ENCODE data around the gene PTPN11.
"Not testable (repeated sequence)": the region's sequence is repeated elsewhere in the genome, so short reads cannot be mapped to it uniquely, and the experiment has no call there.

PTPN11 gene

DNA sequence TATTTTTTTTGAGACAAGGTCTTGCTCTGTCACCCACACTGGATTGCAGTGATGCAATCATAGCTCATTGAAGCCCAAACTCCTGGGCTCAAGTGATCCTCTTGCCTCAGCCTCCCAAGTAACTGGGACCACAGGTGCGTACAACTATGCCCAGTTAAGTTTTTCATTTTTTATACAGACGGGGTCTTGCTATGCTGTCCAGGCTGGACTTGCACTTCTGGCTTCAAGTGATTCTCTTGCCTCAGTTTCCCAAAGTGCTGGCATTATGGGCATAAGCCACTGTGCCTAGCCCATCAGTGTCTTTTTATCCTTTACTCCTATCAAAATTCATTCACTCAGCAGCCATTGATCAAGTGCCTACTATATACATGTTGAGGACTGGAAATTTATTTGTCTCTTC, 9.0 kb downstream of the PTPN11 start:
- H3K9ac ChIP-seq (ENCODE audit: low read depth, low read length) = no peak overlapping the region
- H3K27me3 ChIP-seq (ENCODE audit: control insufficient read depth, insufficient read depth, low read length) = no peaks in the 10 kb centered on the region
- no peaks in the 10 kb centered on the region for H3K9me3 ChIP-seq (ENCODE audit: control insufficient read depth, insufficient read depth, low read length)
- H3K4me1 ChIP-seq (ENCODE audit: control insufficient read depth, insufficient read depth, low read length) = no peaks in the 10 kb centered on the region
- no peaks in the 10 kb centered on the region for H3K36me3 ChIP-seq (ENCODE audit: control insufficient read depth, insufficient read depth, low read length)
- no peak overlapping the region for H3K27ac ChIP-seq (ENCODE audit: low read depth, low read length)
- no peak overlapping the region for H3K4me3 ChIP-seq (ENCODE audit: low read depth, low read length)

DNA sequence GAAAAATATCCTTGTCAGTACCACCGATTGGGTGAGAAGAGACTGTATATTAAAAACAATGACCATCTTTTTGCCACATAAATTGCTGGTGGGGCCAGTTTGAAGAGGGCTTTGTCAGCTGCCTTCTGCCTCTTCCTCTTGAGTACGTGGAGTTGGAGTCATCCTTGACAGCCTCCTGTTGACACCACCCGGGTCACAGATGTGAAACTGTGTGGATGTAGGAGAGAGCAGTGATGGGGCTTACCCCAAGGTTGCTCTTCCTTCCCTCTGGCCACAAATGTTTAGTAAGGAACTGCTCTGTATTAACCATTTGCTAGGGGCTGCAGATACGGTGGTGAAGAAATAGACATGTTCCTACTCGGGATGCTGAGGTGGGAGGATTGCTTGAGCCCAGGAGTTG, 12.2 kb downstream of the PTPN11 start:
- H3K36me3 ChIP-seq (ENCODE audit: control insufficient read depth, insufficient read depth, low read length) = no peaks in the 10 kb centered on the region
- H3K9me3 ChIP-seq (ENCODE audit: control insufficient read depth, insufficient read depth, low read length) = no peaks in the 10 kb centered on the region
- H3K4me3 ChIP-seq (ENCODE audit: low read depth, low read length) = no peak overlapping the region
- H3K27ac ChIP-seq (ENCODE audit: low read depth, low read length) = no peak overlapping the region
- no peak overlapping the region for H3K9ac ChIP-seq (ENCODE audit: low read depth, low read length)
- H3K4me1 ChIP-seq (ENCODE audit: control insufficient read depth, insufficient read depth, low read length) = no peaks in the 10 kb centered on the region
- H3K27me3 ChIP-seq (ENCODE audit: control insufficient read depth, insufficient read depth, low read length) = no peaks in the 10 kb centered on the region

DNA sequence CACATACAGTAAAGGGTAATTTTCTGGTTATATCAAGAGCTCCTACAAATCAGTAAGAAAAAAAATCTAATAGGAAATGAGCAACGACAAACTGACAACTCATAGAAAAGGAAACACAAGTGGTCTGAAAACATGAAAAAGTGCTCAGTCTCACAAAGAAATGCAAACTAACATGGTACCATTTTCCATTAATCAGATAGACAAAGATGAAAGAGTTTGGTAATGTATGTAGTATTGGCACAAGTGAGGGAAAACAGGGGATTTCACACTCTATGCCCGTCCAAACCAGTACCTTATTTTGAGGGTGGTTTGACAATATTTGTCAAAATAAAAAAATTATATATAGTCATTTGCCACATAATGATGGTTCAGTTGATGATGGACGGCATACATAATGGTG, 13.2 kb downstream of the PTPN11 start:
- no peaks in the 10 kb centered on the region for H3K4me1 ChIP-seq (ENCODE audit: control insufficient read depth, insufficient read depth, low read length)
- H3K9ac ChIP-seq (ENCODE audit: low read depth, low read length) = no peak overlapping the region
- no peaks in the 10 kb centered on the region for H3K36me3 ChIP-seq (ENCODE audit: control insufficient read depth, insufficient read depth, low read length)
- H3K27me3 ChIP-seq (ENCODE audit: control insufficient read depth, insufficient read depth, low read length) = no peaks in the 10 kb centered on the region
- no peaks in the 10 kb centered on the region for H3K9me3 ChIP-seq (ENCODE audit: control insufficient read depth, insufficient read depth, low read length)
- no peak overlapping the region for H3K27ac ChIP-seq (ENCODE audit: low read depth, low read length)
- H3K4me3 ChIP-seq (ENCODE audit: low read depth, low read length) = no peak overlapping the region

- Histone ChIP-seq H3K36me3 (ENCODE audit: control insufficient read depth, insufficient read depth, low read length) (no peaks in the 10 kb centered on the region), H3K9me3 (ENCODE audit: control insufficient read depth, insufficient read depth, low read length) (no peaks in the 10 kb centered on the region), H3K4me1 (ENCODE audit: control insufficient read depth, insufficient read depth, low read length) (no peaks in the 10 kb centered on the region), H3K27me3 (ENCODE audit: control insufficient read depth, insufficient read depth, low read length) (no peaks in the 10 kb centered on the region), H3K9ac (ENCODE audit: low read depth, low read length) (no peak overlapping the region), H3K27ac (ENCODE audit: low read depth, low read length) (no peak overlapping the region), H3K4me3 (ENCODE audit: low read depth, low read length) (no peak overlapping the region)
Measured at GRCh38 chr12:112433551-112433950, 14.8 kb downstream of the PTPN11 start.

GRCh38 chr12:112438645-112439044, 19.9 kb downstream of the PTPN11 start:
- H3K4me3 ChIP-seq (ENCODE audit: low read depth, low read length); H3K27ac ChIP-seq (ENCODE audit: low read depth, low read length); H3K9me3 ChIP-seq (ENCODE audit: control insufficient read depth, insufficient read depth, low read length); H3K9ac ChIP-seq (ENCODE audit: low read depth, low read length); H3K36me3 ChIP-seq (ENCODE audit: control insufficient read depth, insufficient read depth, low read length); H3K27me3 ChIP-seq (ENCODE audit: control insufficient read depth, insufficient read depth, low read length); H3K4me1 ChIP-seq (ENCODE audit: control insufficient read depth, insufficient read depth, low read length): not testable (repeated sequence)

GRCh38 chr12:112439769-112440168, 21.0 kb downstream of the PTPN11 start:
- Histone ChIP-seq H3K36me3 (ENCODE audit: control insufficient read depth, insufficient read depth, low read length) (0 out of 2 replicates have a peak, but pooled peaks cover 3% of the 10 kb centered on the region), H3K9me3 (ENCODE audit: control insufficient read depth, insufficient read depth, low read length) (no peaks in the 10 kb centered on the region), H3K4me3 (ENCODE audit: low read depth, low read length) (no peak overlapping the region), H3K27me3 (ENCODE audit: control insufficient read depth, insufficient read depth, low read length) (no peaks in the 10 kb centered on the region), H3K9ac (ENCODE audit: low read depth, low read length) (no peak overlapping the region), H3K27ac (ENCODE audit: low read depth, low read length) (no peak overlapping the region), H3K4me1 (ENCODE audit: control insufficient read depth, insufficient read depth, low read length) (no peaks in the 10 kb centered on the region)

GRCh38 chr12:112440653-112441052, 21.9 kb downstream of the PTPN11 start:
- not testable (repeated sequence) for H3K27me3 ChIP-seq (ENCODE audit: control insufficient read depth, insufficient read depth, low read length); H3K9ac ChIP-seq (ENCODE audit: low read depth, low read length); H3K9me3 ChIP-seq (ENCODE audit: control insufficient read depth, insufficient read depth, low read length); H3K4me1 ChIP-seq (ENCODE audit: control insufficient read depth, insufficient read depth, low read length); H3K4me3 ChIP-seq (ENCODE audit: low read depth, low read length); H3K36me3 ChIP-seq (ENCODE audit: control insufficient read depth, insufficient read depth, low read length); H3K27ac ChIP-seq (ENCODE audit: low read depth, low read length)

DNA sequence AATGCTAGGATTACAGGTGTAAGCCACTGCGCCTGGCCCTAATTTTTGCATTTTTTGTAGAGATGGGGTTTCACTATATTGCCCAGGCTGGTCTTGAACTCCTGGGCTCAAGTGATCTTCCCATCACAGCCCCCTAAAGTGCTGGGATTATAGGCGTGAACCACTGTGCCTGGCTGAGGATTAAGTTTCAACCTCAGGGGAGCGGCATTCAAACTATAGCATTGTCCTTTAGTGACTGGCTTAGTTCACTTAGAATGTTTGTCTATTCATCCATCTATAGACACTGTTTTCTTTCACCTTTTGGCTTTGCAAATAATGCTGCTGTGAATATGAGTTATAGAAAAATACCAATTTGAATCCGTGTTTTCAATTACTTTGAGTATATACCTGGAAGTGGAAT, 25.2 kb downstream of the PTPN11 start:
- Histone ChIP-seq H3K4me1 (ENCODE audit: control insufficient read depth, insufficient read depth, low read length) (no peaks in the 10 kb centered on the region), H3K27ac (ENCODE audit: low read depth, low read length) (no peak overlapping the region), H3K36me3 (ENCODE audit: control insufficient read depth, insufficient read depth, low read length) (peaks cover 30% of the 10 kb centered on the region)

DNA sequence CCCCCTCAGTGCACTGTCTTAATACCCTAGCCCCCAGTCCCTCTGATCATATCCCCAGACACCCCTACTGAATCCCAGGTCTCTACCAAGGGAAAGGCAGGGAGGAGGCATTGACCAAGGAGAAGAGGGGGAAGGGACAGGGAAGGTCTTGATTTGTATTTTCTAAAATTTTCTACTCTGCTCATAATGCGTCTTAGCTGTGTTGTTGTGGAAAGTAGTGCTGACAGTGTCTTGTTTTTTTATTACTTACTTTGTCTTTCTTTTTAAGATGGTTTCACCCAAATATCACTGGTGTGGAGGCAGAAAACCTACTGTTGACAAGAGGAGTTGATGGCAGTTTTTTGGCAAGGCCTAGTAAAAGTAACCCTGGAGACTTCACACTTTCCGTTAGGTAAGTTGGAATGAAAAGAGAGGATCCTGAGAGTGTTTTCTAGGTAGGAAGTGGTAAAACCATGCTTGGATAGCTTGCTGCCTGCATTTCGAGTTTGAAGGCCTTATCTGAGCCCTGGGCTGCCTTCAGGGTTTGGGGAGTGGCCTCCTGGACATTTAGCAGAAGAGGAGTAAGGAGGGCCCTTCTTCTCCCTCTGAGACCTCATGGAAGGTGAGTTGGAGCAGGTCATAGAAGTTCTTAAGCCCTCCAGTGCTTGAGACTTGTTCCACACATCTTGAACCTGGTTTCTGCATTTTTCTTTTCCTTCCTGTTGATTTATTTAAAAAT, 27.4 kb downstream of the PTPN11 start:
- H3K36me3 ChIP-seq (ENCODE audit: control insufficient read depth, insufficient read depth, low read length) = peaks cover 51% of the 10 kb centered on the region
- H3K27ac ChIP-seq (ENCODE audit: low read depth, low read length) = no peak overlapping the region
- no peaks in the 10 kb centered on the region for H3K4me1 ChIP-seq (ENCODE audit: control insufficient read depth, insufficient read depth, low read length)
- no peak overlapping the region for H3K9ac ChIP-seq (ENCODE audit: low read depth, low read length)
- no peaks in the 10 kb centered on the region for H3K9me3 ChIP-seq (ENCODE audit: control insufficient read depth, insufficient read depth, low read length)
- H3K4me3 ChIP-seq (ENCODE audit: low read depth, low read length) = no peak overlapping the region
- H3K27me3 ChIP-seq (ENCODE audit: control insufficient read depth, insufficient read depth, low read length) = no peaks in the 10 kb centered on the region

More for the DNA sequence above, 25.2 kb downstream of the PTPN11 start:
- Histone ChIP-seq H3K9me3 (ENCODE audit: control insufficient read depth, insufficient read depth, low read length) (no peaks in the 10 kb centered on the region), H3K9ac (ENCODE audit: low read depth, low read length) (no peak overlapping the region), H3K4me3 (ENCODE audit: low read depth, low read length) (no peak overlapping the region), H3K27me3 (ENCODE audit: control insufficient read depth, insufficient read depth, low read length) (no peaks in the 10 kb centered on the region)

DNA sequence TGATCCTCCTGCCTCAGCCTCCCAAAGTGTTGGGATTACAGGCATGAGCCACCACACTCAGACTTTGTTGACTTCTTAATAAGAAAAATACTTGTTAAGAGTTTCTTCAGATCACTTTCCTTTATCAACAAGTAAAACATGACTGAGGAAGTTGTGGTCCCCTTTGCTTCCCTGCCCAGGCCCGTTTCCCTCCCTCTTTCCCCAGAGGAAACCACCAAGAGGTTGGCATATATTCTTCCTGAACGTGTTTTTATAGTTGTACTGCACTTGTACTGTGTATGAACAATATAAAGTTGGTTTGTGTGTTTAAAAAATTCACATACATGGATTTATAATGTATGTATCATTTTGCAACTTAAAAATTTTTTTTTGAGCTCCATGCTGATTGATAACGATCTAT, 28.4 kb downstream of the PTPN11 start:
- H3K4me3 ChIP-seq (ENCODE audit: low read depth, low read length) = no peak overlapping the region
- H3K4me1 ChIP-seq (ENCODE audit: control insufficient read depth, insufficient read depth, low read length) = no peaks in the 10 kb centered on the region
- no peak overlapping the region for H3K9ac ChIP-seq (ENCODE audit: low read depth, low read length)
- H3K27me3 ChIP-seq (ENCODE audit: control insufficient read depth, insufficient read depth, low read length) = no peaks in the 10 kb centered on the region
- H3K36me3 ChIP-seq (ENCODE audit: control insufficient read depth, insufficient read depth, low read length) = peaks cover 59% of the 10 kb centered on the region
- H3K9me3 ChIP-seq (ENCODE audit: control insufficient read depth, insufficient read depth, low read length) = no peaks in the 10 kb centered on the region
- no peak overlapping the region for H3K27ac ChIP-seq (ENCODE audit: low read depth, low read length)

- not testable (repeated sequence) for H3K9me3 ChIP-seq (ENCODE audit: control insufficient read depth, insufficient read depth, low read length); H3K9ac ChIP-seq (ENCODE audit: low read depth, low read length); H3K4me1 ChIP-seq (ENCODE audit: control insufficient read depth, insufficient read depth, low read length); H3K27ac ChIP-seq (ENCODE audit: low read depth, low read length); H3K27me3 ChIP-seq (ENCODE audit: control insufficient read depth, insufficient read depth, low read length); H3K4me3 ChIP-seq (ENCODE audit: low read depth, low read length)
- peaks cover 67% of the 10 kb centered on the region for H3K36me3 ChIP-seq (ENCODE audit: control insufficient read depth, insufficient read depth, low read length)
Measured at GRCh38 chr12:112448165-112448564, 29.4 kb downstream of the PTPN11 start.

All from HUES48 (cell line).